WTC11 (cell line): ENCODE data around the gene NEDD9. TPM values are rescaled to one million over a fixed set of nuclear protein-coding genes. Genes with fewer than 3 reads are reported as not detected.

ENCODE experiments used
- ATAC-seq: fragments of 200-7000 bp; cut with Tn5 transposase; 2 replicates; pipeline ENCODE4 v1.10.0; 2021; ENCODE audit warnings: mild to moderate bottlenecking, moderate library complexity
- CTCF ChIA-PET: fragments of 300-600 bp; sonication (Branson Sonifier 250); formaldehyde crosslinking; loops from one replicate; lab custom pipeline; 2021; ENCODE audit warnings: antibody characterized with exemption; lab: Charles Lee
- POLR2A ChIA-PET: fragments of 350-600 bp; sonication (Branson Sonifier 250); formaldehyde crosslinking; loops from one replicate; lab custom pipeline; 2021; ENCODE audit warnings: antibody characterized with exemption; lab: Charles Lee
- DNase-seq: peaks from one replicate; pipeline ENCODE4 v3.0.0; 2021; ENCODE audit warnings: low spot score
- H3K27ac Mint-ChIP-seq: 2 replicates; pipeline ENCODE4 v1.8.0; 2021; ENCODE audit warnings: mixed read lengths
- H3K27me3 Mint-ChIP-seq: 2 replicates; pipeline ENCODE4 v1.8.0; 2021; ENCODE audit warnings: low read depth, mild to moderate bottlenecking, moderate library complexity, mixed read lengths
- H3K36me3 Mint-ChIP-seq: 2 replicates; pipeline ENCODE4 v1.8.0; 2021; ENCODE audit warnings: mixed read lengths
- H3K4me1 Mint-ChIP-seq: 2 replicates; pipeline ENCODE4 v1.8.0; 2022; ENCODE audit warnings: mixed read lengths
- H3K4me3 Mint-ChIP-seq: 2 replicates; pipeline ENCODE4 v1.8.0; 2021; ENCODE audit warnings: mild to moderate bottlenecking, moderate library complexity, mixed read lengths
- H3K9me3 Mint-ChIP-seq: 2 replicates; pipeline ENCODE4 v1.8.0; 2021; ENCODE audit warnings: mixed read lengths
- AR ChIP-seq: fragments of 250-450 bp; sonication (Bioruptor Pico); IDR thresholded peaks from 2 replicates; pipeline ENCODE4 v1.9.0; 2021; ENCODE audit warnings: mild to moderate bottlenecking
- EMX1 ChIP-seq: fragments of 250-450 bp; sonication (Bioruptor Pico); IDR thresholded peaks from 2 replicates; pipeline ENCODE4 v1.8.0; 2021; ENCODE audit warnings: mild to moderate bottlenecking
- FOXJ3 ChIP-seq: sonication (generic); formaldehyde crosslinking; IDR thresholded peaks from 2 replicates; pipeline ENCODE4 v1.9.0; 2021; ENCODE audit warnings: missing genetic modification reagents, mild to moderate bottlenecking, borderline replicate concordance
- GABPB1 ChIP-seq: sonication (generic); formaldehyde crosslinking; IDR thresholded peaks from 2 replicates; pipeline ENCODE4 v1.8.1; 2023; ENCODE audit warnings: mild to moderate bottlenecking, missing genetic modification reagents
- GTF2I ChIP-seq: fragments of 250-450 bp; sonication (Bioruptor Pico); conservative IDR thresholded peaks from 2 replicates; pipeline ENCODE4 v1.4.0; 2021; ENCODE audit warnings: mild to moderate bottlenecking
- IRF1 ChIP-seq: sonication (generic); formaldehyde crosslinking; IDR thresholded peaks from 2 replicates; pipeline ENCODE4 v1.8.0; 2023; ENCODE audit warnings: missing genetic modification reagents
- MAX ChIP-seq: sonication (generic); formaldehyde crosslinking; IDR thresholded peaks from 2 replicates; pipeline ENCODE4 v1.8.0; 2022; ENCODE audit warnings: mild to moderate bottlenecking, missing genetic modification reagents
- NFE2L1 ChIP-seq: sonication (generic); formaldehyde crosslinking; IDR thresholded peaks from 2 replicates; pipeline ENCODE4 v1.8.1; 2023; ENCODE audit warnings: missing genetic modification reagents
- NFYB ChIP-seq: sonication (generic); formaldehyde crosslinking; conservative IDR thresholded peaks from 2 replicates; pipeline ENCODE4 v1.8.0; 2022; ENCODE audit warnings: low read depth, missing genetic modification reagents
- PRDM15 ChIP-seq: sonication (generic); formaldehyde crosslinking; IDR thresholded peaks from 2 replicates; pipeline ENCODE4 v1.8.0; 2022; ENCODE audit warnings: missing genetic modification reagents
- PREB ChIP-seq: sonication (generic); formaldehyde crosslinking; IDR thresholded peaks from 2 replicates; pipeline ENCODE4 v1.8.1; 2022; ENCODE audit warnings: mild to moderate bottlenecking, missing genetic modification reagents, moderate library complexity, borderline replicate concordance
- SP1 ChIP-seq: sonication (generic); formaldehyde crosslinking; conservative IDR thresholded peaks from 2 replicates; pipeline ENCODE4 v1.8.1; 2022; ENCODE audit warnings: missing genetic modification reagents
- TEAD1 ChIP-seq: sonication (generic); formaldehyde crosslinking; IDR thresholded peaks from 2 replicates; pipeline ENCODE4 v1.8.0; 2022; ENCODE audit warnings: mild to moderate bottlenecking, missing genetic modification reagents
- USF2 ChIP-seq: sonication (generic); formaldehyde crosslinking; IDR thresholded peaks from 2 replicates; pipeline ENCODE4 v1.8.1; 2023; ENCODE audit warnings: mild to moderate bottlenecking, missing genetic modification reagents, moderate library complexity
- ZNF121 ChIP-seq: sonication (generic); formaldehyde crosslinking; IDR thresholded peaks from 2 replicates; pipeline ENCODE4 v1.8.0; 2023; ENCODE audit warnings: missing genetic modification reagents
- ZNF263 ChIP-seq: sonication (generic); formaldehyde crosslinking; IDR thresholded peaks from 2 replicates; pipeline ENCODE4 v1.8.1; 2022; ENCODE audit warnings: low read depth, mild to moderate bottlenecking, moderate library complexity, missing genetic modification reagents
- ZNF396 ChIP-seq: fragments of 250-450 bp; sonication (Bioruptor Pico); IDR thresholded peaks from 2 replicates; pipeline ENCODE4 v1.8.0; 2021; ENCODE audit warnings: mild to moderate bottlenecking, moderate library complexity, borderline replicate concordance
- ZNF532 ChIP-seq: fragments of 250-450 bp; sonication (Bioruptor Pico); IDR thresholded peaks from 2 replicates; pipeline ENCODE4 v1.9.0; 2021; ENCODE audit warnings: mild to moderate bottlenecking, borderline replicate concordance
- total RNA-seq: library from RNA; stranded (reverse); gene quantifications from 3 replicates; pipeline ENCODE4 v1.2.3, GENCODE V29; 2021

NEDD9 gene
- total RNA-seq, 1 experiment from 2014 or later: 9.8 TPM

- H3K36me3 Mint-ChIP-seq: no peaks in the 10 kb centered on the region
- peaks cover 7% of the 10 kb centered on the region for H3K27me3 Mint-ChIP-seq
- ChIA-PET CTCF (no interaction called here), POLR2A (no interaction called here)
- ATAC-seq: no peak
- no peak for DNase-seq
- TF ChIP-seq ZNF263 (CRISPR knock-in tag) (no peak), SP1 (CRISPR knock-in tag) (no peak), NFE2L1 (CRISPR knock-in tag) (no peak)
- H3K27ac Mint-ChIP-seq: no peak overlapping the region
- 0 out of 2 replicates have a peak, but pooled peaks cover 7% of the 10 kb centered on the region for H3K9me3 Mint-ChIP-seq
- H3K4me3 Mint-ChIP-seq: no peak overlapping the region
- H3K4me1 Mint-ChIP-seq: peaks cover 13% of the 10 kb centered on the region
Measured at GRCh38 chr6:11265932-11266331, 33.5 kb upstream of the NEDD9 start.

- TF ChIP-seq MAX (CRISPR knock-in tag): peak; percentile 66; the same call in 1 of the 2 replicates
- no peak for TF ChIP-seq PRDM15
- no peak for TF ChIP-seq PREB
- no peak for TF ChIP-seq AR
- no peak for TF ChIP-seq IRF1 (CRISPR knock-in tag)
- TF ChIP-seq ZNF121: no peak
- no peak for TF ChIP-seq NFYB (CRISPR knock-in tag)
- no peak for TF ChIP-seq GTF2I (CRISPR knock-in tag)
- TF ChIP-seq, all 79 proteins: peak for 1
- H3K4me1 Mint-ChIP-seq: peaks cover 8% of the 10 kb centered on the region
- no peak overlapping the region for H3K27ac Mint-ChIP-seq
- POLR2A ChIA-PET: no interaction called here
- ATAC-seq: peak; percentile 92
- H3K4me3 Mint-ChIP-seq: no peak overlapping the region
- peak; percentile 54 for DNase-seq
- 0 out of 2 replicates have a peak, but pooled peaks cover 7% of the 10 kb centered on the region for H3K9me3 Mint-ChIP-seq
- no peaks in the 10 kb centered on the region for H3K36me3 Mint-ChIP-seq
- CTCF ChIA-PET: no interaction called here
- H3K27me3 Mint-ChIP-seq: peaks cover 7% of the 10 kb centered on the region
Measured at GRCh38 chr6:11264100-11264499, 31.6 kb upstream of the NEDD9 start.

GRCh38 chr6:11263291-11263775, 30.9 kb upstream of the NEDD9 start:
- DNase-seq (no peak), ATAC-seq (no peak; the same call in 1 of the 2 replicates)
- Mint-ChIP-seq H3K9me3 (0 out of 2 replicates have a peak, but pooled peaks cover 7% of the 10 kb centered on the region), H3K4me1 (peaks cover 15% of the 10 kb centered on the region), H3K4me3 (no peak overlapping the region), H3K27ac (no peak overlapping the region; the same call in 1 of the 2 replicates), H3K36me3 (no peaks in the 10 kb centered on the region), H3K27me3 (peaks cover 7% of the 10 kb centered on the region)
- ChIA-PET CTCF (interaction anchor here (1.5 to 2.7 kb wide), 2 partner anchors 22 to 23 kb away, joined by 4 to 6 read pairs; no protein-coding TSS in a partner anchor), POLR2A (no interaction called here)
- TF ChIP-seq ZNF263 (CRISPR knock-in tag): no peak
- TF ChIP-seq GTF2I (CRISPR knock-in tag): no peak
- TF ChIP-seq USF2 (CRISPR knock-in tag): no peak
- TF ChIP-seq FOXJ3: no peak
- no peak for TF ChIP-seq TEAD1 (CRISPR knock-in tag)
- no peak for TF ChIP-seq GABPB1 (CRISPR knock-in tag)
- TF ChIP-seq ZNF396 (CRISPR knock-in tag): no peak
- TF ChIP-seq ZNF532 (CRISPR knock-in tag): no peak
- TF ChIP-seq EMX1 (CRISPR knock-in tag): no peak
